Skeletal muscle tissue (tissue), 4 donors: Measurements from ENCODE around the gene ATG4D. TPM values are rescaled to one million over a fixed set of nuclear protein-coding genes. Genes with fewer than 3 reads are reported as not detected.
"Not testable (repeated sequence)": the region's sequence is repeated elsewhere in the genome, so short reads cannot be mapped to it uniquely, and the experiment has no call there.

Experiments
- H3K27ac ChIP-seq: one replicate; pipeline ENCODE4 v1.7.0; 2013; ENCODE audit warnings: mild to moderate bottlenecking, low read depth, low read length, inconsistent platforms
- H3K27me3 ChIP-seq, 3 donors: one replicate each; pipeline ENCODE4 v1.7.0; 2013; ENCODE audit warnings: low read length in 3 of 3; ENCODE audit not compliant: control insufficient read depth in 3 of 3, insufficient read depth in 3 of 3
- H3K36me3 ChIP-seq, 3 donors: one replicate each; pipeline ENCODE4 v1.7.0; 2013; ENCODE audit warnings: low read length in 3 of 3; ENCODE audit not compliant: control insufficient read depth in 3 of 3, insufficient read depth in 3 of 3
- H3K4me1 ChIP-seq, 3 donors: one replicate each; pipeline ENCODE4 v1.7.0; 2013; ENCODE audit warnings: low read length in 3 of 3, mild to moderate bottlenecking in 3 of 3; ENCODE audit not compliant: control insufficient read depth in 3 of 3, insufficient read depth in 3 of 3
- H3K4me3 ChIP-seq, 3 donors: one replicate each; pipeline ENCODE4 v1.7.0; 2013; ENCODE audit warnings: low read length in 3 of 3
- H3K9ac ChIP-seq, 3 donors: one replicate each; pipeline ENCODE4 v1.7.0; 2013; ENCODE audit warnings: low read length in 3 of 3, mild to moderate bottlenecking in 3 of 3, moderate library complexity in 2 of 3, low read depth in 1 of 3
- H3K9me3 ChIP-seq, 3 donors: one replicate each; pipeline ENCODE4 v1.7.0; 2013; ENCODE audit warnings: low read length in 3 of 3; ENCODE audit not compliant: control insufficient read depth in 3 of 3
- total RNA-seq: library from RNA; depleted of rRNA; stranded (reverse); fragments of >200 nt; gene quantifications from one replicate; pipeline ENCODE4 v1.2.3, GENCODE V29; 2014
- donor health status: Osteomylitis.

ATG4D gene
- total RNA-seq, 1 donor from 2014 or later = 20.4 TPM

DNA sequence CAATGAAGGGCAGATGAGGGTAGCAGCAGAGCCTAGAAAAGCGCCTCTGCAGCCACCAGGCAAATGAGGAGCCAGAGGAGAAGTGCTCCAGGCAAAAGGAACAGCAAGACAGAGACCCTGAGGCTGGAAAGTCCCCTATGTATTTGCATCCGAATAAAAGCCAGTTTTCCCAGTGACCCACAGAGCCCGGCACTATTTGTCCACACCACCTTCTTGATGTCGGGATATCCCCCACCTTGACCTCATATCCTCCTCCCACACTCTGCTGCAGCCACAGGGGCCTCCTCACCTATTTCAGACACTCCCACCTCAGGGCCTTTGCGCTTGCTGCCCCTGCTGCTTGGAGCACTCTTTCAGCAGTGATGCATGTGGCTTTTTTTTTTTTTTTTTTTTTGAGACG lies 6.6 kb downstream of the ATG4D start:
- Histone ChIP-seq H3K9ac (no peak overlapping the region), H3K27me3 (no peaks in the 10 kb centered on the region), H3K36me3 (peaks cover 59 to 67% (median 60%) of the 10 kb centered on the region in 3 donors), H3K4me1 (no peaks in the 10 kb centered on the region), H3K9me3 (no peaks in the 10 kb centered on the region), H3K27ac (no peak overlapping the region), H3K4me3 (no peak overlapping the region)

DNA sequence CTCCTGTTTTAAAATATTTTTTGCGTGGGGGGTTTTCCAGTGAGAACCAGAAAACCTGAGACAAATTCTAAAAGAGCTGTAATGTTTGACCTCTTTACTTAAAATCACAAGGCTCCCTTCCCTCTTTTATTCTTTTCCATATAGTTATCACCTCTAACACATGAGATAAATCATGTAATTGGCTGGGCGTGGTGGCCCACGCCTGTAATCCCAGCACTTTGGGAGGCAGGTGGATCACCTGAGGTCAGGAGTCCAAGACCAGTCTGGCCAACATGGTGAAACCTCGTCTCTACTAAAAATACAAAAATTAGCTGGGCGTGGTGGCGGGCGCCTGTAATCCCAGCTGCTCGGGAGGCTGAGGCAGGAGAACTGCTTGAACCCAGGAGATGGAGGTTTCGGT lies 7.3 kb downstream of the ATG4D start:
- H3K9me3 ChIP-seq, H3K27me3 ChIP-seq, H3K4me3 ChIP-seq, H3K27ac ChIP-seq, H3K4me1 ChIP-seq, H3K9ac ChIP-seq: not testable (repeated sequence)
- H3K36me3 ChIP-seq = peaks cover 65 to 72% (median 65%) of the 10 kb centered on the region in 3 donors

DNA sequence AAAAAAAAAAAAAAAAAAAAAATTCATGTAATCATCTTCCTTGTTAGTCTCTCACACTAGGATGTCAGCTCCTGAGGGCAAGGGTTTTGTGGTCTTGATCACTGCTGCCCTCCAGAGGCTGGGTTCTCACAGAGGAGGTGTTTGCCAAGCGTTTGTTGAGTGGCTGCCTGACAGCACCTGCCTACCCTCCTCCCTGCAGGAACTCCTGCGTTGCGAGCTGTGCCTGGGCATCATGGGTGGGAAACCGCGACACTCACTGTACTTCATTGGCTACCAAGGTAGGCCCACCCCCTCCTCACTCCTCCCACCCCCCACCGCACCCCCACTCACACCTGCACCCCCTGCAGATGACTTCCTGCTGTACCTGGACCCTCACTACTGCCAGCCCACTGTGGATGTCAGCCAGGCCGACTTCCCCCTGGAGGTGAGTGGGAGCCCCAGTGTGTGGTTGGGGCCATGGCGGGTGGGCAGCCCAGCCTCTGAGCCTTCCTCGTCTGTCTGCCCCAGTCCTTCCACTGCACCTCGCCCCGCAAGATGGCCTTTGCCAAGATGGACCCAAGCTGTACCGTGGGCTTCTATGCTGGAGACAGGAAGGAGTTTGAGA lies 8.1 kb downstream of the ATG4D start:
- Histone ChIP-seq H3K4me1 (peaks cover 0 to 7% (median 0%) of the 10 kb centered on the region in 3 donors), H3K9ac (no peak overlapping the region), H3K27ac (no peak overlapping the region), H3K9me3 (no peaks in the 10 kb centered on the region), H3K27me3 (no peaks in the 10 kb centered on the region), H3K4me3 (no peak overlapping the region), H3K36me3 (peaks cover 65 to 71% (median 68%) of the 10 kb centered on the region in 3 donors)

DNA sequence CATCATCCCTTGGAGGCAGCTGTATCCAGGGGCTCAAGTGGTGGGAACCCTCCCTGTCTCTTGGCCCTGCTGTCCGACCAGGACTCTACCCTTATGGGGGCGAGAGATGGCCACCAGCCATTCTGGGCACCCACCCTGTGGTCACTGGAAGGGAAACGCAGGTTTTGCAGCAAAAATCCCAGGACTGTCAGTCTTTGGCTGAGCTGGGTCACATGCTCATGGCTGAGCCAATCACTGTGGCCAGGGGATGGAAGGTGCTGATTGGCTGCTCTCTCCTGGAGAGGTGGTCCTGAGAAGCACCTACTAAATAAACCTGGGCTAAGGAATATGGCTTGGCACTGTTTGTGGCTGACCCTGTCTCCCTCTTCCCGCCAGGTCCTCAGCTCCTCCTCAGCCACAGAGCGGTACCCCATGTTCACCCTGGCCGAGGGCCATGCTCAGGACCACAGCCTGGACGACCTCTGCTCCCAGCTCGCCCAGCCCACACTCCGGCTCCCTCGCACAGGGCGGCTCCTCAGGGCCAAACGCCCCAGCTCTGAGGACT lies 8.9 kb downstream of the ATG4D start:
- no peak overlapping the region for H3K27ac ChIP-seq

DNA sequence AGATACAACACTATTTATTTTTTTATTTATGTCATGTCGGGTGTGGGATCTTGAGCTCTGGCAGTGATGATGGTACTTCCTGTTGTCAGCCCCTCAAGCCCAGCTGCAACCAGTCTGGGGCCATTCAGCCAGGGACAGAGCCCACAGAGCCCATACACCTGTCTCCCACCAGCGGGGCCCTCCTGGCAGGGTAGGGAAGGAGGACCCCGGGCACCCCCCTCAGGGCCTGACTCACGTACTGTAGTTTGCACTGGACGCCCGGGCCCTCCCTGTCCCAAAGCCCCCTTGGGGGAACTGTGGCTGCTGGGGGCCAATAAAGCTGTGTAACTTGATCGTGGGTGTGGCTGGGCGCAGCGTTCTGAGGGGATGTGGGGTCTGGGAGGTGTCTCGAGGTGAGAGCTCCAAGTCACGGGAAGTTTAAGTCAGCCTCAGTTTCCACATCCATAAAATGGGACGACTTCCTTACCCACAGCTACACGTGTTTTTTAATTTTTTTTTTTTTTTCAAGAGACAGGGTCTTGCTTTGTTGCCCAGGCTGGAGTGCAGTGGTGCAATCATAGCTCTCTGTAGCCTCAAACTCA lies 9.5 kb downstream of the ATG4D start:
- no peak overlapping the region for H3K4me3 ChIP-seq
- H3K36me3 ChIP-seq = peaks cover 68 to 74% (median 74%) of the 10 kb centered on the region in 3 donors
- H3K27me3 ChIP-seq = no peaks in the 10 kb centered on the region
- H3K4me1 ChIP-seq = peaks cover 0 to 7% (median 0%) of the 10 kb centered on the region in 3 donors
- no peak overlapping the region for H3K27ac ChIP-seq
- H3K9ac ChIP-seq = no peak overlapping the region
- no peaks in the 10 kb centered on the region for H3K9me3 ChIP-seq

More for the DNA sequence above, 8.9 kb downstream of the ATG4D start:
- no peak overlapping the region for H3K9ac ChIP-seq
- H3K27me3 ChIP-seq = no peaks in the 10 kb centered on the region
- peaks cover 0 to 7% (median 0%) of the 10 kb centered on the region in 3 donors for H3K4me1 ChIP-seq
- no peaks in the 10 kb centered on the region for H3K9me3 ChIP-seq
- peaks cover 64 to 69% (median 68%) of the 10 kb centered on the region in 3 donors for H3K36me3 ChIP-seq
- no peak overlapping the region for H3K4me3 ChIP-seq

DNA sequence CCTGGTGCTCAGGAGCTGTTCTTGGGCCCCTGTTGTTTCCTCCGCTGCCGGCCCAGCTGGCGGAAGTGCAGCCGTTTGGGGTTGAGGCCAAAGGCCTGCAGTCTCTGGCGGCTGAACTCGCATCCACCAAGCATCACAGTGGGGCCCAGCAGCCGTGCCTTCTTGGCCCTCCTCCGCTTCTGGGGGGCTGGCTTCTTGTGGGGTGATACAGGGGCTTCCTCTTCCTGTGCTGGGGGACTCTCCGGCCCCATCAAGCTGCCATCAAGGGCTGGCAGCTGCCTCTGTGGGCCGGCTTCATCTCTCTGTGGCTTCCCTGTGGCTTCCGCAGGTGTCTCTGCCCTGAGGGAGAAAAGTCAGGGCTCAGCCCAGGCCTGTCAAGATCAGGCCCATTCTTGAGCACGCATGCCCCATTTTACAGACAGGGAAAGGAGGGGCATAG lies 10.3 kb downstream of the ATG4D start:
- peaks cover 0 to 7% (median 0%) of the 10 kb centered on the region in 3 donors for H3K4me1 ChIP-seq
- no peak overlapping the region for H3K4me3 ChIP-seq
- H3K27ac ChIP-seq = no peak overlapping the region
- no peaks in the 10 kb centered on the region for H3K9me3 ChIP-seq
- no peaks in the 10 kb centered on the region for H3K27me3 ChIP-seq
- H3K36me3 ChIP-seq = peaks cover 63 to 71% (median 68%) of the 10 kb centered on the region in 3 donors
- no peak overlapping the region for H3K9ac ChIP-seq

DNA sequence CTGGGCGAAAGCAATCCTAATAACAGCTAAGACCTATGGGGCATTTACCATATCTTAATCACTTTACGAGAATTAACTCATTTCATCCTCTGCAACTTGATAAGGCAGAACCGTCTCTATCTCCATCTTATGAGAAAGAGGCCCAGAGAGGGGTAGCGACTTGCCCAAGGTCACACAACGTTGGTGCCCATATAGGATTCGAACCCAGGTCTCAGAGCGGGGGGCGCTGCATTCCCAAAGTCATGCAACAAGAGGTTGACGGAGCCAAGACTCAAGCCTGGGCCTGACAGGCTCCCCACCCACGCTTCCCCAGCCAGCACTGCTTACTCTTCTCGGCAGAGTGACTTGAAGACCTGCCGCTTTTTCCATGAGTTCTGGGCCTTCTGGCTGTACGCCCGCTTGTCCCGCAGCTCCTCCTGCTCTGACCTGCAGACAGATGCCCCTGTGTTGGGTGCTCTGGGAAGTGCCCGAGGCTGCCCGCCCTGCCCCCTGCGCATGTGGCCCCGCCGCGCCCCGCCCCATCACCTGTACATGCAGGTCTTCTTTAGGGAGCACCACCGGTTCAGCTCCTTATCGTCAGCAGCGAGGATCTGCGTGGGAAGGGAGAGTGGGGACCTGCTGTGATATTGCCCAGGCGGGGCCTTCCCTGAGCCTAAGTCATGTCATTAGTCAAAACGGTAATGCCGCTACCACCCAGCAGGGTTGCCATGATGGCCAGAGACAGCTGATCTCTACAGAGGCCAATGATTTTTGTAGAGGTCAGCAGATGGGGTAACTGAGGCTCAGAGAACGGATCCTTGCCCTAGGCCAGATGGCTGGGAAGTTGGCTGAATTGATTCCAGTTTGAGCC lies 11.3 kb downstream of the ATG4D start:
- Histone ChIP-seq H3K4me3 (no peak overlapping the region), H3K27ac (no peak overlapping the region), H3K27me3 (no peaks in the 10 kb centered on the region), H3K9me3 (no peaks in the 10 kb centered on the region), H3K36me3 (peaks cover 65 to 73% (median 72%) of the 10 kb centered on the region in 3 donors), H3K9ac (no peak overlapping the region), H3K4me1 (peaks cover 0 to 7% (median 0%) of the 10 kb centered on the region in 3 donors)

DNA sequence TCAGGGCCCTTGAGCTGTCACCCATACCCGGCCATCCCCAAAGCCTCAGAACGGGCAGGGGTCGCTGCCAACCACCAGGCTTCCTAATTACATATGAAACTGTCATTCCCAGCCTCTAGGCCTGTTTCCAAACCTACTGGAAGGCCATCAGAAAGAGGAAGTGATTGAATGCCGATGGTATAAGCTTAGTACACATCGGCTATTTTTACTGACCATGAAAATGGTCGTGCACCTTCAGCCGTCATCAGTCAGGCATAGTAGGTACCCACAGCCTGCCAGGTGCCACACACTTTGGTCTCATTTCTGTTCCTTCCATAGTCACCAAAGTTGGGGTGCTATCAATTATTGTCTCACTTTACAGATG lies 11.9 kb downstream of the ATG4D start:
- Histone ChIP-seq H3K9ac (no peak overlapping the region), H3K27ac (no peak overlapping the region), H3K4me1 (peaks cover 0 to 7% (median 0%) of the 10 kb centered on the region in 3 donors), H3K27me3 (no peaks in the 10 kb centered on the region), H3K4me3 (no peak overlapping the region), H3K9me3 (no peaks in the 10 kb centered on the region), H3K36me3 (peaks cover 67 to 74% (median 73%) of the 10 kb centered on the region in 3 donors)

DNA sequence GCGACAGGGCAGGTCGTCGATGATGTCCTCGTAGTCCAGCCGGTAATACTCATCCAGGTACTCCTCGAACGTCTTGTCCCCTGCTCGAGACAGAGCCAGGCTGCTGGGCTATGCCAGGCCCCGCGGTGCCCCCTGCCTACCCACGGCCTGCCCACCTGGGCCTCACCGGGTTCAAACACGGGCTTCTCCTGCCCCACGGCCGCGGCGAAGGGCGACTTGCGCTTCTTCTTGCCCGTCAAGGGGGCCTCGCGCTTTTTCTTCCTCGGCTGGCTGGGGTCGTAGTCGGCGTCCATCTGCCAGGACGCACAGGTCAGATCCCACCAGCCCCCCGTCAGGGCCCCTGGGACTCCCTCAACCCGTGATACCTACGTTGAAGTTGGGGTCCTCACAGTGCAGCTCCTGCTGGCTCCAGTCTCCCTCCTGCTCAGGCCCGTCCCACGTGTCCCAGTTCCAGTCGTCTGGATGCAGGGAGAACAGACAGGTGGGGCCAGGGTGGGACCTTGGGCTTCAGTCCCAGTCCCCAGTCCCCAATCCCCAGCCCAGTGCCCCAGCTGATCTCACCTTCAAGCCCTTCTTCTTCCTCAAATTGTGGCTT lies 14.0 kb downstream of the ATG4D start:
- Histone ChIP-seq H3K9ac (no peak overlapping the region), H3K36me3 (peaks cover 56 to 74% (median 61%) of the 10 kb centered on the region in 3 donors)

More for the DNA sequence above, 14.0 kb downstream of the ATG4D start:
- peaks cover 0 to 7% (median 0%) of the 10 kb centered on the region in 3 donors for H3K4me1 ChIP-seq
- H3K9me3 ChIP-seq = no peaks in the 10 kb centered on the region
- no peaks in the 10 kb centered on the region for H3K27me3 ChIP-seq
- no peak overlapping the region for H3K27ac ChIP-seq
- no peak overlapping the region for H3K4me3 ChIP-seq
